T-helper 1 cell (primary cell): ENCODE data around the gene RND1.
"Not testable (repeated sequence)": the region's sequence is repeated elsewhere in the genome, so short reads cannot be mapped to it uniquely, and the experiment has no call there.

ENCODE experiments used
- DNase-seq, 5 donors: peaks; one replicate each; pipeline ENCODE4 v3.0.0-alpha.2; 2012 to 2020

Gene RND1

DNA sequence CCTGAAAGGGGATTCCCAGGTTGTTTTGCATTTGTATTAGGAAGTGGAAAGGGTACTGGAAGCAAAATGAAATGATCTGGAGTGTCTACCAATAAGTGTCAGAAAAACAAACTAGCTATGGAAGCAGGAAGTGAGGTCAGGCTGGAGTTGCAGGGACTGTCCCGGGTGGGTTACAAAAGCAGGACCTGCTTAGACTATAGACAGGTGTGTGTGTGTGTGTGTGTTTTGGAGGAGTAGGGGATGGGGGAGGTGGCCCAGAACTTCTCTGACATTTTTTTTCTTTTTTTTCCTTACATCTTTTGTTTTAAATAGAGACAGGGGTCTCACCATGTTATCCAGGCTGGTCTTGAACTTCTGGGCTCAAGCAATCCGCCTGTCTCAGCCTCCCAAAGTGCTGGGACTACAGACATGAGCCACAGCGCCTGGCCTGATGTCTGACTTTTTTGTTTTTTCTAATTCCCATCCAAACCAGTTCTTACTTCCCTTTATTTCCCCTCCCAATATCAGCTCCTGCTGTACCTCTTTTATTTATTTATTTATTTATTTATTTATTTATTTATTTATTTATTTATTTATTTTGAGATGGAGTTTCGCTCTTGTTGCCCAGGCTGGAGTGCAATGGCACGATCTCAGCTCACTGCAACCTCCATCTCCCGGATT, 512 bp upstream of the RND1 start:
- DNase-seq, result no peak

DNA sequence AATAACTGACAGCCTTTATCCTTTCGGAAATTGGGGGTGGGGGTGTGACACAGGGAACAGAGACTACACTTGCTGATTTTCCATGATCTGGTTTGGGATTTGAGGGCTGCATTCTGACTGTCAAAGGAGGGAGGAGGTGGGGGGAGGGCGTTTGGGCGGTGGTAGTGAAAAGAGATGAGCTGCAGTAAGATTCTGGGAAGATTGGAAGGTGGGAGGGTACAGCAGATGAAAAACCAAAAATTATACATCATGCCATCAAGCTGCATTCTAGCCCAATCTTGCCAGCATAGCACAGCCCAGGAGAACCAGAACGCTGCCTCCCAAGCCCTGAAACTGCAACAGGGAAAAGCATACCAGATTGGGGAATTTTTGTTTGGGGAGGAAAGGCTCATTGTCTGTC, 2.4 kb downstream of the RND1 start:
- no peak for DNase-seq

DNA sequence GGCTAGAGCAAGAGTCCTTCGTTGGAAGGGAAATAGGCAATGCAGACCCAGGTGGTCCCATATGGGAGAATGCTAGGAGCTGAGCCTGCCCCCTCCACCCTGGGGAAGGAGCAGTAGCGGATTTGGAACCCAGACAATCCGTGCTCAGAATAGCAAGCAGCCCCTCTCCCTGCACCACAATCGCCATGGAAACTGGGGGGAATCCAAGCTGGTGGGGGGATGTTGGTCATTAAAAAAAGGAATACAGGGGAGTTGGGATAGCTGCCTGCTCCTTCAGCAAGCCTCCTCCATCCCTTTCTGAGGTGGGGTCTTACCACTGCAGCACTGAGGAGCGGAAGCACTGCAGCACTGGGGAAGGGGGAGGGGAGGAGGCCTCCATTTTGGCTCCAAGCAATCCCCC, 2.9 kb downstream of the RND1 start:
- DNase-seq, result no peak

DNA sequence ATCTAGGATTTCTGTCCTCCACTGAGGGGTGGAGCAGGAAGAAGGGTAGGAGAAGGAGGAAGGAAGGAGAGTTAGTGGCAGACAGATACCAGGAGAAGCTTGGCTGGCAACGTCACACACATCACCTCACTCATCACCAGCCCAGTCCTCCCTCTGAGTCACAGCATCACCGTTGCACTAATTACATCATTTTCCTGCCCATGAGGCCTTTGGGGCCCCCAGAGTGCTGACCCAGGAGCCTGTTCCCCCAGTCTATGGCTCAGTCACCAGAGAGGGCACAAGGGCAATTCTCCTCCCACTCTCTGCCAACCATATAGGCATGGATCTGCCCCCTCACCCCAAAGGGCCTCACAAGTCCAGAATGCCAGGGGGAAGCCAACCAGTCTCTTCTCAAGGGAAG, 4.6 kb downstream of the RND1 start:
- peak in 1 of 5 donors; percentile 20 for DNase-seq

DNA sequence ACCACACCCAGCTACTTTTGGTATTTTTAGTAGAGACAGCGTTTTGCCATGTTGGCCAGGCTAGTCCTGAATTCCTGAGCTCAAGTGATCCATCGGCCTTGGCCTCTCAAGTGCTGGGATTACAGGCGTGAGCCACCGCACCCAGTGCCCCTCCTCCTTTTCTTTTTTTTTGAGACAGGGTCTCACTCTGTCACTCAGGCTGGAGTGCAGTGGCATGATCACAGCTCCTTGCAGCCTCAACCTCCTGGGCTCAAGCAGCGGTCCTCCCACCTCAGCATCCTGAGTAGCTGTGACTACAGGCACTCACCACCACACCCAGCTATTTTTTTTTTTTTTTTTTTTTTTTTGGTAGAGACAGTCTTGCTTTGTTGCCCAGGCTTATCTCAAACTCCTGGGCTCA, 5.4 kb downstream of the RND1 start:
- DNase-seq, result not testable (repeated sequence)

DNA sequence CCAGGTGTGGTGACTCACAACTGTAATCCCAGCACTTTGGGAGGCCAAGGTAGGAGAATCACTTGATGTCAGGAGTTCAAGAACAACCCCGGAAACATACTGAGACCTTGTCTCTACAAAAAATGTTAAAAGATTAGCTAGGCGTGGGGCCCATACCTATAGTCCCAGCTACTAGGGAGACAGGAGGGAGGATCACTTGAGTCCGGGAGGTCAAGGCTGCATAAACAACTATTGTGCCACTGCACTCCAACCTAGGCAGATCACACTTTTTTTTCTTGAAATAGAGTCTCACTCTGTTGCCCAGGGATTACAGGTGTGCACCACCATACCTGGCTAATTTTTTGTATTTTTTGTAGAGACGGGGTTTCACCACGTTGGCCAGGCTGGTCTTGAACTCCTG, 6.1 kb downstream of the RND1 start:
- DNase-seq, result no peak

DNA sequence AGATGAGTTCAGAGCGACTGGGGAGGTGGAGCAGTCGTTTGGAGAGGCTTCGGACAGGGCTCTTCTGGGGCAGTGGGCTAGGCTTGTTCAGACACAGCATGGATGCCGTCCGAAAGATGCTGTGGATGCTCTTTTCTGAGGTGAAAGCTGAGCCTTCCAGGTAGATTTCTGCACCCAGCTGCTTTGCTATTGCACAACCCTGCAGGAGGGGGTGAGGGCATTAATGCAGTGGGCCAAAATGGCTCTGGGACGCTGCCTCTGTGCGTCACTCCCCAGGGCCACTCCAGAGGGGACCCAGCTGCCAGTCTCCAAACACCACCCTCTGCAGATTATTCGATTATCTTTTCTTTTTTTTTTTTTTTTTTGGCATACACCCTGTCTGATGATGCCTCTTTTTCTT, 7.6 kb downstream of the RND1 start:
- DNase-seq, result no peak

DNA sequence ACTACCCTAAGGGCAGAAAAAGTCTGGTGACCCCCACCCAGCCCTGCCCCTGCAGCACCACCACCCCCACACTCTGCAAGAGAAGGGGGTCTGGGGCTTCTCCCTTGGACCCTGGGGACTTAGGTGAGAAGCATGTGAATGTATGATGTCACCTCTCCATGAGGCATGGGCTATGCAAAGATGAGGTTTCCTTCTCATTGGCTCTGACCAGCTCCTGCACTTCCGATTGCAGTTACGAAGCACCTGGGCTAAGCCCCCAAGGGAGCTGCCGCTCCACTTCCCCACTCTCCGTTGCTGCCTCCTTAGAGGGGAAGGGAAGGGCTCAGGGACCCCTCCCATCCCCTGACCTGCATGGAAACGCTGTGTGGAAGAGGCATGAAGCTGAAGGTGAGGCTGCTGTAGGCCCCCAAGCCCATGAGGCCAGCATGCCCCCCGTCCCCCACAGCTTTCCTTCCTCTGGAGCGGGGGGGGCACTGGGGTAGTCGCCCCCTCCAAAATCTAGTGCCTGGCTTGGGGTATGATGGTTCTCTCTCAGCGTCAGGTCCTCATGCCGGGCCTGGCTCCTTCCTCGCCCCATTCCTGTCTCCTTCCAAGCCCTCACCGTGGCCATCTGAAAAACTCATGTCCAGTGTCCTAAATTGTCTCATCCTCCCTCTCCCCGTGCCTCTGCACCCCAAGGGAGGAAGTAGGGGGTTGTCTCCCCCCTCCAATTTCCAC, 8.2 kb downstream of the RND1 start:
- no peak for DNase-seq

DNA sequence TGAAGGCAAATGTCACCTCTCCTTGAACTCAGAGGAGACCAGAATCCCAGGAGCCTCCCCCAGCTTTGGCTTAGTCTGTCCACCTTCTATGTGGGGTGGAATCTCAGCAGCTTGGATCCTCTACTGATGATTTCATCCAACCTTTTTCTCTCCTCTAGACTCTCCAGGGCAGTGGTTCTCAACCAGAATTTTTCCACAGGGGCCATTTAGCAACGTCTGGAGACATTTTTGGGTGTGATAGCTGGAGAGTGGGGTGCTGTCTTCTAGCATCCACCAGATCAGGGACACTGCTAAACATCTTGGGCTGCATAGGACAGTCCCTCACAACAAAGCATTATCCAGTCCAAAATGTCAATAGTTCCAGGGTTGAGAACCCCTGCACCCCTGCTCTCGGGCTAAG, 9.3 kb downstream of the RND1 start:
- DNase-seq, result no peak

DNA sequence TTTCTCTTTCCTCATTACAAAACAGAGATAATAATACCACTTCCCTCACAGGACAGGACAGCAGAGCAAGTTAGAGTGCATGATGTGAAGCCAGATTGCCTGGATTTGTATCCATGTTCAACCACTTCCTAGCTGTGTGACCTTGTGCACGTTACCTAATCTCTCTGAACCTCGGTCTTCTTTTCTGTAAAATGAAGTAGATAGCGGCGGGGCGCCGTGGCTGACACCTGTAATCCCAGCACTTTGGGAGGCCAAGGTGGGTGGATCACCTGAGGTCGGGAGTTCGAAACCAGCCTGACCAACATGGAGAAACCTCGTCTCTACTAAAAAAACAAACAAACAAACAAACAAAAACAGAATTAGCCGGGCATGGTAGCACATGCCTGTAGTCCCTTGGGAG, 10.7 kb downstream of the RND1 start:
- DNase-seq, result not testable (repeated sequence)

DNA sequence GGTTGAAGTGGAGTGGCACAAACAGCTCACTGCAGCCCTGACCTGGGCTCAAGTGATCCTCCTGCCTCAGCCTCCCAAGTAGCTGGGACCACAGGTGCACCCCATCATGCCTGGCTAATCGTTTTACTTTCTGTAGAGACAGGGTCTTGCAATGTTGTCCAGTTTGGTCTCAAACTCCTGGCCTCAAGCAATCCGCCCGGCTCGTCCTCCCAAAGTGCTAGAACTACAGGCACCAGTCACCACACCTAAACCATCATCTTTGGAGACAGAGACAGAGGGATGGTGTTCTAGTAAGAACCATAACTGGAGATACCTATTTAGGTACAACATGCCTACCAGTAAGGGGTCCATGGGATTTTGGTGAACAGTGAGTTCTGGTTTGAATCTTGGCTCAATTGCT, 11.2 kb downstream of the RND1 start:
- DNase-seq, result no peak

DNA sequence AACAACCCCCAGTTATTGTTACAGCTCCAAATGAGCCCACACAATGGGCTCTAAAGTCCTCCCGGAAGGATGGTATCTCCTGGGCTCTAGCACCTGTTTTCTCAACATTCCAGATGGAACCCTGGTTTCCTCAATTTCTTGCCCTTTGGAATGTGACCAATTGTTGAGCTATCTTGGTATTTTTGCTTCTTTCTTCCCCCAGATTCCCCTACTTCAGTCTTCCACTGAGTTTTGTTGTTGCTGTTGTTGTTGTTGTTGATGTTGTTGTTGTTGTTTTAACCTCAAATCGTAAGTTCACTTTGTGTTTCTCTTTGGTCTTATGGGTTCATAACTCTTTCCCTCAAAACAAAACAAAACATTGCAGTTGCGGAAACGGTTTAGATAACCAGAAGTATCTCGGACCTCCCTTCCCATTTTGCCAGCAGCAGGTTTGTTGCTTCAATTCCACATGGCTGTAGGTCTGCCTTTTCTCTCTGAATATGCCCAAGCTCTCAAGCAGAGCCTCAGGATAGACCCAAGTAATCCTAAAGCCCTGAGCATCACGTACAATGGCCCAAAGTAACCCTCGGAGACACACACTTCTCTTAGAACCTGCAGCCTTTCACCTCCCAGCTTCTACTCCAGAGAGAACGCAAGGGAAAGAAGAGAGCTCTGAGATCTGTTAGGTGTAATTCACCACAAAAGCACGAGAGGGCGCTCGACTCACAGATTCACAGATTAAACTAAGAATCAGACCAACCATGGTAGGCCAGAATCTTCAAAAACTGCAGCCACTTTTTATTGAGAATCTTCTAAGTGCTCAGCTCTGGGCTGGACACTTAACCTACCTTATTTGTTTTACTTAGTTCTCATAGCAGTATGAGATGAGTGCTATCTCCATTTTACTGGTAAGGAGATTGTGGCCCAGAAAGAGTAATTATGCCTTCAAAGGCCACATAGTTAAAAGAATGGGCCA, 12.7 kb downstream of the RND1 start:
- DNase-seq, result peak; percentile 60 to 89 (median 86)

DNA sequence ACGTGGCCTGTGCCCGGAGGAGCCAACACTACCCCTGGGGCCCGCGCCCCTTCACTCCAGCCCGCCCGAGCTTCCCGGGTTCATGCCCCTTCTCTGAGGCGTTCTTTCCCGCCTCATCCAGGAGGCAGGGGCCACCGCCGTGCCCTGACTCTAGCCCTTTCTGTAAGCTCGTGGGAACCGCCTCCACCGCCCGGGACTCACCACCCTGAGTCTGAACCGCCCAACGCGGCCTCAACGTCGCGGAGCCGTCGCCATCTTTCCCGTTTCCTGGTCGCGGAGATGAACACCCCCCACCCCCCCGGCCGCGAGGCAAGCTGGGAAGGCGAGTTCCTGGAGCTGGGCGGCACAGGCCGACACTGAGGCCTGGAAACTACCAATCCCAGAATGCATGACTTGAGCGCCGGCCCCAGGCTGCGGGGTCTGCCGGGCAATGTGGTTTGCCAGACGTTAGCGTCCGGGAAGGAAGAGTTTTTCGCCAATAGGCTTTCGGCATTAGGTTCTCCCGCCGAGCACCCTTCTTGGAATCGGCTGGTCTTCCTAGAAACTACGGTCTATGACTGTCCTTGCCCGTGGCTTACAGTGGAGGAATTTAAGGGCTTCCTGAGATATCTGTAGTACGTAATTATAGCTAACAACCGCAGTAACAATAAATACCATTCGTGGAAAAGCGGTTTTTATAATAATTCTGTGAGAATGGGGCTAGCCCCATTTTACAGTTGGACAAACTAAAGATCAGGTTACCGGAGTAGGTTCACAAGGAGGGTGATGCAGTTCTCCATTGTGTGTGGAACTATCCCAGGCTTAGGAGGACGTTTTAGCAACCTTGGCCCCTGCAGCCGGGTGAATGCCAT, 13.6 kb downstream of the RND1 start, which contains the start of gene DDX23:
Gene DDX23, minus strand, starts transcription at position 281 of the 851 bp plus-strand sequence. CDS start 6,381 bp downstream, outside the sequence.
- DNase-seq, result peak; percentile 87 to 99 (median 88)

DNA sequence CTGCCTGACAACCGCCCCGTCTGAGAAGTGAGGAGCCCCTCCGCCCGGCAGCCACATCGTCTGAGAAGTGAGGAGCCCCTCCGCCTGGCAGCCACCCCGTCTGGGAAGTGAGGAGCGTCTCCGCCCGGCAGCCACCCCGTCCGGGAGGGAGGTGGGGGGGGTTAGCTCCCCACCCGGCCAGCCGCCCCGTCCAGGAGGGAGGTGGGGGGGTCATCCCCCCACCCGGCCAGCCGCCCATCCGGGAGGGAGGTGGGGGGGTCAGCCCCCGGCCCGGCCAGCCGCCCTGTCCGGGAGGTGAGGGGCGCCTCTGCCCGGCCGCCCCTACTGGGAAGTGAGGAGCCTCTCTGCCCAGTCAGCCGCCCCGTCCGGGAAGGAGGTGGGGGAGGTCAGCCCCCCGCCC, 23.6 kb downstream of the RND1 start:
- not testable (repeated sequence) for DNase-seq

DNA sequence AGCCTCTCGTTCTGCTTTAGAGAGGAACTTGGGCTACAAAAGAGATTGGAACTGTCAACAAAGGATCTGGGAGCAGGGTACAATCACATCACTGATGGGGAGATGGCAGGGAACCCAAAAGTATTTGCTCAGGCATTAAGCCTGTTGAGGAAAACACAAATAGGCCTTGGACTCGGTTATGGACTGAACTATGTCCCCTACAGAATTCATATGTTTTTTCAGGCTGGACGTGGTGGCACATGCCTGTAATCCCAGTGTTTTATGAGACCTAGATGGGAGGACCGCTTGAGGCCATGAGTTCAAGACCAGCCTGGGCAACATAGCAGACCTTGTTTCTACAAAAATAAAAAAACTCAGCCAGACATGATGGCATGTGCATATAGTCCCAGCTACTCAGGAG, 27.6 kb downstream of the RND1 start:
- no peak for DNase-seq

DNA sequence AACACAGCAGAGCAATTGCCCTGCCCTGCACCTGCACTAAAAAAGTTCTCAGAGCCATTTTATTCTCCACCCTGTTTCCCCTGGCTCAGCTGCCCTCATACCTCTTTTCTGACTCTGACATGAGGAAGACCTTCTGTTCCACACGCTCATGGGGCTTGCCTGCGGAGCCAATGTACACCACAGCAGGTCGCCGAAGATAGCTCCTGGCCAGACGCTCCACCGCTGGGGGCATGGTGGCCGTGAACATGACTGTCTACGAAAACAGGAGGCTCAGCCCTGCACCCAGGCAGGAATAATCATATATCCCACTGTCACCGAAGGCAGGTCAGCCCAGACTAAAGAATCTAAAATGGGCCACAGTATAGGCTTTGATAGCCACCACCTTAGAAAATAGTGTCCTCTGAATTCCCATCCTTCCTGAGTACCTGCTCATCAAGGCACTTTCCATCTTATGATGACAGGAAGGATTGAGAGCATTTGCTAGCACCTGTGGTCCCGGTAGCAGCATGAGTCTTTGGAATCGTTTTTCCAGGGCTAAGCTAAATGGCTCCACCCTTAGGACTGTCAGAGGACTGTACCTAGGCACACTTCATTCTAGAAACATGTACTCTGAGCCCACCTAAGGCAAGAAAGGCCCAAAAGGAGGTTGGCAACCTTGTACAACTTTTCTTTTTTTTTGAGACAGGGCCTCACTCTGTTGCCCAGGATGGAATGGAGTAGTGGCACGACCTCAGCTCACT, 33.2 kb downstream of the RND1 start:
- no peak for DNase-seq

DNA sequence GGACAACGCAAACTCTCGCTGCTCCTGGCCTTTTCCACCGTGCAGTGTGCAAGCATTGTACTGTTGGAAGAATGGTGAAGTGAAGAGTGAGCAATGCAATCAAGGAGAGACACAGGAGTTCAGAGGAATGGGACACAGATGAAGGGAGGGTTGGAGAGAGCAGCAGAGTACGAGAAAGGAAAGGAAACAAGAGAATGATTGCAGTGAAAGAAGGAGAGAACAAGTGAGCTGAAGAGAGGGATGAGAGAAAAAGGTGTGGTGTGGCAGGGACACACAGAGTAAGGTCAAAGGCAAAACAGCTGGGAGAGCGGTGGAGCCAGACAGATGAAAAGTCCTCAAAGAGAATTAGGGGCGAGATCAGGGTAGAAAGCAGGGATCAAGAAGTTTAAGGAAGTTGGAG, 34.4 kb downstream of the RND1 start:
- no peak for DNase-seq

DNA sequence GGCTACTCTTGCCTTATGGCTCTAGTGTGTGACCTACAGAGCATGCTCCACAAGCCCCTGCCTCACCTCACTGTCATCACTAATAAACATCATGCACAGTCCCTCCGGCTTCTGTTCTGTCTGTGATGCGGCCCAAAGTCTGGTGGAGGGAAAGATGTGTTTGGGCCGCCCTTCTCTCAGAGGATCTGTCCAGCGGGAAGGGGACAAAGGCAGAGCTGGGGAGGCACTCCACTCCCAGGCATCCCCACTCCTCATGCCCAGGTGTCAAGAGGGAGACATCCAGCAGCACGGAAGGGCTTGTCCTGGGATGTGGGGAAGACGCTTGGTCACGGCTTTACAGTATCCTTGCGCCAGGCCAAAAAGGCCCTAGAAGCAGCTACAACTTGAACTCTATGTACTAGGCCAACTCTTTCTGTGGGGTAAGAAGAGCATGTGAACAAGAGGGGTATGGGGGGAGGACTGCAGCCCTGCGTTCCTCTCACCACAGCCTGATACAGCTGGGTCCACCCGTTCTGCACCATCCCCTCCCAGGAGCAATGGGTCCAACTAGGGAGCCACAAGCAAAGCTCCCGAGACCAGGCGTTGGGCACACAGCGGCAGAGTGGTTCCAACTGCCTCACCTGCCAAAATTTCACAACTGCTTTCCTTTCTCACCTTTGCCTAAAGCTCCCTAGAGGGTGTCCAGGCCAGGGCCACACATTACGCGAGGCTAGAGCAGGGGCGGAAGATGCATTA, 36.7 kb downstream of the RND1 start:
- DNase-seq, result no peak

DNA sequence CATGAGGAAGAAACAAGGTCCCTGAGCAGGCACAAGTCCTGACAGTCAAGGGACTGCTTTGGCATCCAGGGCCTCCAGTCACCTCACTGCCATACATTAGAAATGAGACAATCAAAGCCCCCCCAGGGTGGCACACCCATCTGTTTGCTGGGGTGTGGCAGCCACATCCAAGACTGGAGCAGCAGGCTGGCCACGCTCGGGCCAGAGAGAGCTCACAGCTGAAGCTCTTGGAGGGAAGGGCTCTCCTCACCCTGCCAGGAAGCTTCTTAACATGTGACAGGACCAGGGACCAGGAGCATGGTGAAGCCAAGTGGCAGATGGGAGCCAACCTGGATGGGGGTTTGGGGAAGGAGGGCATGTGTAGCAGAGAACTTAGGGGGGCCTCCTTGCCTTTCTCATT, 37.4 kb downstream of the RND1 start:
- DNase-seq, result no peak

DNA sequence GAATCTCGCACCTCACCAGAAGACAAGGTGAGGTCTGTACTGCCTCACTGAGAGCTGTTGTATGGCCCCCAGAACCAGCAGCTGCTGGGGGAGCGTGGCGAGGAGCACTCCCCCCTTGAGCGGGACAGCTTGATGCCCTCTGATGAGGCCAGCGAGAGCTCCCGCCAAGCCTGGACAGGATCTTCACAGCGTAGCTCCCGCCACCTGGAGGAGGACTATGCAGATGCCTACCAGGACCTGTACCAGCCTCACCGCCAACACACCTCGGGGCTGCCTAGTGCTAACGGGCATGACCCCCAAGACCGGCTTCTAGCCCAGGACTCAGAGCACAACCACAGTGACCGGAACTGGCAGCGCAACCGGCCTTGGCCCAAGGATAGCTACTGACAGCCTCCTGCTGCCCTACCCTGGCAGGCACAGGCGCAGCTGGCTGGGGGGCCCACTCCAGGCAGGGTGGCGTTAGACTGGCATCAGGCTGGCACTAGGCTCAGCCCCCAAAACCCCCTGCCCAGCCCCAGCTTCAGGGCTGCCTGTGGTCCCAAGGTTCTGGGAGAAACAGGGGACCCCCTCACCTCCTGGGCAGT, 38.1 kb downstream of the RND1 start:
- no peak for DNase-seq

DNA sequence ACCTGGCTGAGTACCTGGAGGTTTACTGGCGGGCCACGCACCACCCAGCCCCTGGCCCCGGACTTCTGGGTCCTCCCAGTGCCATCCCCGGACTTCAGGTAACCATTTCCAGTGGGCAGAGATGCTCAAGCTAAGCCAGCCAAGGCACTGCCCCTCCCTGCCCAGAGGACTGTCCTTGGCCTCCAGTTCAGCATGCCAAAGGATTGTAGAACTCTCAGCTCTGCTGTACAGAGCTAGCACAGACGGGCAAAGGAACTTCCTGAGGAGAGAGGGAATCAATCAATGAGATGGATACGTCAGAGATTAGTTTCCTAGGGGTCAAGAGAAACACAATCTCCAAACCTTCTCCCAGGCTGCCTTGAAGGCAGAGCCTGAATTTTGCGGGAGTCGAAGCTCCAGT, 38.6 kb downstream of the RND1 start:
- DNase-seq, result no peak
